Hepatocyte (in vitro differentiated cells): ENCODE measurements around the gene DNMT3A. TPM values are rescaled to one million over a fixed set of nuclear protein-coding genes. Genes with fewer than 3 reads are reported as not detected.

Experiments
- DNase-seq: peaks from one replicate; pipeline ENCODE4 v3.0.0-alpha.2; 2016; ENCODE audit warnings: low spot score
- H2AFZ ChIP-seq: fragments of 200-600 bp; sonication (generic); 2 replicates; pipeline ENCODE4 v1.6.0; 2016; ENCODE audit warnings: antibody characterized with exemption, mild to moderate bottlenecking
- H3K27ac ChIP-seq: fragments of 200-600 bp; sonication (generic); 2 replicates; pipeline ENCODE4 v1.5.1; 2016; ENCODE audit warnings: mild to moderate bottlenecking
- H3K27me3 ChIP-seq: fragments of 200-600 bp; sonication (generic); 2 replicates; pipeline ENCODE4 v1.6.1; 2016
- H3K36me3 ChIP-seq: fragments of 200-600 bp; sonication (generic); replicated peaks from 2 replicates; pipeline ENCODE4 v1.5.1; 2016; ENCODE audit warnings: low read depth; ENCODE audit not compliant: insufficient read depth
- H3K4me1 ChIP-seq: fragments of 200-600 bp; sonication (generic); 2 replicates; pipeline ENCODE4 v1.5.1; 2016; ENCODE audit warnings: mild to moderate bottlenecking, moderate library complexity; ENCODE audit not compliant: insufficient read depth
- H3K4me2 ChIP-seq: fragments of 200-600 bp; sonication (generic); 2 replicates; pipeline ENCODE4 v1.6.0; 2016
- H3K4me3 ChIP-seq: fragments of 200-600 bp; sonication (generic); 2 replicates; pipeline ENCODE4 v1.5.1; 2016; ENCODE audit warnings: mild to moderate bottlenecking
- H3K79me2 ChIP-seq: fragments of 200-600 bp; sonication (generic); 2 replicates; pipeline ENCODE4 v1.6.0; 2017; ENCODE audit warnings: mild to moderate bottlenecking
- H3K9me2 ChIP-seq: fragments of 200-600 bp; sonication (generic); replicated peaks from 2 replicates; pipeline ENCODE4 v1.6.0; 2017; ENCODE audit warnings: mild to moderate bottlenecking; ENCODE audit not compliant: insufficient read depth
- H3K9me3 ChIP-seq: fragments of 200-600 bp; sonication (generic); 2 replicates; pipeline ENCODE4 v1.5.1; 2016; ENCODE audit warnings: low read depth, mild to moderate bottlenecking
- H4K20me1 ChIP-seq: fragments of 200-600 bp; sonication (generic); 2 replicates; pipeline ENCODE4 v1.6.0; 2016; ENCODE audit warnings: mild to moderate bottlenecking; ENCODE audit not compliant: insufficient read depth, poor library complexity, severe bottlenecking
- CTCF ChIP-seq: fragments of 200-600 bp; sonication (generic); IDR thresholded peaks from 2 replicates; pipeline ENCODE4 v1.5.1; 2016; ENCODE audit warnings: antibody characterized with exemption, mild to moderate bottlenecking; ENCODE audit not compliant: poor library complexity
- EZH2 ChIP-seq: fragments of 200-600 bp; sonication (generic); IDR thresholded peaks from 2 replicates; pipeline ENCODE4 v1.6.1; 2016; ENCODE audit warnings: antibody characterized with exemption, mild to moderate bottlenecking, borderline replicate concordance
- EZH2phosphoT487 ChIP-seq: fragments of 200-600 bp; sonication (generic); IDR thresholded peaks from one replicate; pipeline ENCODE4 v1.6.1; 2018; ENCODE audit warnings: antibody characterized with exemption, mild to moderate bottlenecking, low read depth, moderate library complexity; ENCODE audit not compliant: unreplicated experiment, severe bottlenecking
- WGBS: methylation state at CpG from one replicate; pipeline ENCODE4 v1.1.6; 2016; ENCODE audit warnings: low lambda C conversion rate; ENCODE audit errors: missing lambda C conversion rate; 5-methylcytosine and 5-hydroxymethylcytosine counted together
- polyA plus RNA-seq: library from polyadenylated mRNA; unstranded; fragments of >200 nt; fragmentation: Nextera tagmentation; extraction: Ambion mirVana; gene quantifications from 2 replicates; pipeline ENCODE4 v1.2.1, GENCODE V29; 2016
- total RNA-seq: library from RNA; depleted of rRNA; stranded (reverse); fragments of >200 nt; gene quantifications from 2 replicates; pipeline ENCODE4 v1.2.3, GENCODE V29; 2014

The DNMT3A gene
- total and polyA plus RNA-seq, 2 experiments from 2014 or later, result 28.3 to 43.8 TPM

DNA sequence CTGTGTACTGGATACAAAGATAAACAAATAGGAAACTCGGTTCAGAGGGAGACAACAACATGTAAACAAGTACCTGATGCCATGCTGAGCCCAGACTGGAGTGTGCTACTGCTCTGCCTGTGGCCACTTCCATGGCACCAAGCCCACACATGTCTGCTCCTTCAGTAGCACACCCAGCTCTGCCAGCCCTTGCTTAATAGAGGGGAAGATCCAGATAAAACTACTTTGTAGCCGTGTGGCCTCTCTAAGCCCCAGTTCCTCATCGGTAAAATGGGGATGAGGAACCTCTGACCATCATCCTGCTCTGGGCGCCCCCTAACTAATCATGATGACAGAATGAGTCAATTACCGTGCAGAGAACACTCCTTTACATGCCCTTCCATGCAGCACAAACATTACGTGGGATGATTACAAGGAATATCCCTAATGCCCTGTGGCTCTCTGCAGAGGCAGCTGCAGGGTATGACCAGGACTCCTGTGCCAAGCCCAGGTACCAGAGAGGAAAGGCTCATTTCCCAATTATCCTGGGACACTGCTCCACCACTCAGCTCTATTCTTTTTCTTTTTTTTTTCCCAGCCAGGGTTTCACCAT is 34.9 kb downstream of the DNMT3A start:
- no peaks in the 10 kb centered on the region for H3K36me3 ChIP-seq
- no peak overlapping the region for H3K4me2 ChIP-seq
- H4K20me1 ChIP-seq, result peaks cover 16% of the 10 kb centered on the region
- no peak for TF ChIP-seq EZH2phosphoT487
- H3K27ac ChIP-seq, result no peak overlapping the region
- no peak overlapping the region for H3K4me3 ChIP-seq
- no peaks in the 10 kb centered on the region for H3K9me3 ChIP-seq
- 89% methylated on average over 6 of the region's 6 CpGs for WGBS
- DNase-seq, result no peak
- no peaks in the 10 kb centered on the region for H3K27me3 ChIP-seq
- H3K4me1 ChIP-seq, result peaks cover 8% of the 10 kb centered on the region
- peaks cover 45% of the 10 kb centered on the region for H3K79me2 ChIP-seq
- no peak overlapping the region for H2AFZ ChIP-seq
- H3K9me2 ChIP-seq, result no peaks in the 10 kb centered on the region

DNA sequence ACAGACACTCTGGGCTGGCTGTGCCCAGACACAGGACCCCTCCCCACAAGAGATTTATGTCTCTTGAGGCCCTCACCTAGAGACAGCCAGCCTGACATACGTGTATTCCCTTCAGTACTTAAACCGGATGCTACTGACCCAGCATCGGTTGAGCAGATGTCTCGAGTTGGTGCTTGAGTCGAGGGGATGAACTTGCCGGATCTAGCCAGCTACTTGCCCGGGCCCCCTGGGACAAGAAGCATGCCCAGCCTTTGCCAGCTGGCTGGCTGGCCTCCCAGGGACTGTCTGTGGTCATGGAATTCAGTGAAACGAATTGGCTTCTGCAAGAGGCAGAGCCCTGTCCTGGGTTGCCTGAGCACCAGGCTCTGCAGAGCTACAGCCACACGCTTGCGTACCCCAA is 36.0 kb downstream of the DNMT3A start:
- 89% methylated on average over 10 of the region's 10 CpGs for WGBS
- H3K27me3 ChIP-seq, result no peaks in the 10 kb centered on the region
- H3K36me3 ChIP-seq, result no peaks in the 10 kb centered on the region
- no peaks in the 10 kb centered on the region for H3K9me2 ChIP-seq
- peaks cover 45% of the 10 kb centered on the region for H3K79me2 ChIP-seq
- no peak for TF ChIP-seq EZH2phosphoT487
- TF ChIP-seq EZH2, result no peak
- no peak for TF ChIP-seq CTCF
- H2AFZ ChIP-seq, result no peak overlapping the region
- no peak overlapping the region for H3K4me3 ChIP-seq
- H3K4me2 ChIP-seq, result no peak overlapping the region
- H3K9me3 ChIP-seq, result no peaks in the 10 kb centered on the region
- no peak overlapping the region for H3K27ac ChIP-seq
- H4K20me1 ChIP-seq, result peaks cover 12% of the 10 kb centered on the region
- DNase-seq, result no peak
- peaks cover 7% of the 10 kb centered on the region for H3K4me1 ChIP-seq

DNA sequence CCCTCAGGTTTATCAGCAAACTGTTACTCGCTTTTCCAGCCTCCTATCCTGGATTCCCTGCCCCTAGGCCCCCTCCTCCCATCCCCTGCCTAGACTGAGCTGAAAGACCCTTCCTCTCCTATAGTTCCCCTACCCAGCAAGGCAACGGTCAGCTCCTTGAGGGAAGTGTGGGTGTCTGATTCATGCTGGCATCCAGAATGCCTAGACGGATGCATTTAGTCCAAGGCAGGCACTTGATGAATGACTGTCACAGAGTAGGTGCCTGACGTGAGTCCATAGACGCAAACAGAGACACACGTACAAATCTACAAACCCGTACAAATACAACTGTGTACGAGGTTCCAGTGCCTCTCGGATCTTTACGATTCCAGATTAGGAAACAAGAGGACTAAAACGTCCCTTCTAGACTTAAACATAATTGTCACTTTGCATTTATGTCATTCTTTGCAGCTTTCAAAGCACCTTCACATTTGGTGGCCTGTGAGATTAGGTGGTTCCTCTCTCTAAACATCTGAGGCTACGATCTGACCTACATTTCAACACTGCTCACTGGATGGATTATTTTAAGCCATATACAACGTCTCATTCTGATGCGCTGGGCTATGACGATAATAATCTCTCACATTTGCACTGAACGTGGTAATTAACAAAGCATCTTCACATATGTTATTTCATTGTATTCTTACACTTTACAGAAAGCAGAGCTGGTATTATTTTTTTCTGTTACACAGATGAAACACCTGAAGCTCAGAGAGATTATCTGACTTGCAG is 36.7 kb downstream of the DNMT3A start:
- Histone ChIP-seq H4K20me1 (peaks cover 8% of the 10 kb centered on the region), H3K4me3 (no peak overlapping the region), H3K79me2 (peaks cover 38% of the 10 kb centered on the region), H3K27me3 (no peaks in the 10 kb centered on the region), H2AFZ (no peak overlapping the region), H3K4me2 (no peak overlapping the region), H3K9me3 (no peaks in the 10 kb centered on the region), H3K4me1 (peaks cover 5% of the 10 kb centered on the region), H3K27ac (no peak overlapping the region), H3K36me3 (no peaks in the 10 kb centered on the region), H3K9me2 (no peaks in the 10 kb centered on the region)
- DNase-seq, result no peak
- 78% methylated on average over 16 of the region's 16 CpGs for WGBS
- TF ChIP-seq EZH2phosphoT487 (no peak), EZH2 (no peak), CTCF (no peak)

- H3K4me1 ChIP-seq, result peaks cover 5% of the 10 kb centered on the region
- peaks cover 32% of the 10 kb centered on the region for H3K79me2 ChIP-seq
- no peaks in the 10 kb centered on the region for H3K27me3 ChIP-seq
- no peaks in the 10 kb centered on the region for H3K9me3 ChIP-seq
- TF ChIP-seq EZH2, result no peak
- no peak for TF ChIP-seq CTCF
- TF ChIP-seq EZH2phosphoT487, result no peak
- no peak overlapping the region for H3K4me3 ChIP-seq
- no peak for DNase-seq
- WGBS, result 67% methylated on average over 15 of the region's 15 CpGs
- no peak overlapping the region for H3K4me2 ChIP-seq
- no peak overlapping the region for H2AFZ ChIP-seq
- no peak overlapping the region for H3K27ac ChIP-seq
- no peaks in the 10 kb centered on the region for H3K9me2 ChIP-seq
- H3K36me3 ChIP-seq, result no peaks in the 10 kb centered on the region
- peaks cover 8% of the 10 kb centered on the region for H4K20me1 ChIP-seq
Observed at GRCh38 chr2:25304321-25304720, 37.4 kb downstream of the DNMT3A start.
